ENCODE data around the gene MPST. TPM values are rescaled to one million over a fixed set of nuclear protein-coding genes. Genes with fewer than 3 reads are reported as not detected.

MPST gene
- polyA plus RNA-seq (2012; ENCODE audit: insufficient read depth, insufficient read length, low read depth): 113 TPM

DNA sequence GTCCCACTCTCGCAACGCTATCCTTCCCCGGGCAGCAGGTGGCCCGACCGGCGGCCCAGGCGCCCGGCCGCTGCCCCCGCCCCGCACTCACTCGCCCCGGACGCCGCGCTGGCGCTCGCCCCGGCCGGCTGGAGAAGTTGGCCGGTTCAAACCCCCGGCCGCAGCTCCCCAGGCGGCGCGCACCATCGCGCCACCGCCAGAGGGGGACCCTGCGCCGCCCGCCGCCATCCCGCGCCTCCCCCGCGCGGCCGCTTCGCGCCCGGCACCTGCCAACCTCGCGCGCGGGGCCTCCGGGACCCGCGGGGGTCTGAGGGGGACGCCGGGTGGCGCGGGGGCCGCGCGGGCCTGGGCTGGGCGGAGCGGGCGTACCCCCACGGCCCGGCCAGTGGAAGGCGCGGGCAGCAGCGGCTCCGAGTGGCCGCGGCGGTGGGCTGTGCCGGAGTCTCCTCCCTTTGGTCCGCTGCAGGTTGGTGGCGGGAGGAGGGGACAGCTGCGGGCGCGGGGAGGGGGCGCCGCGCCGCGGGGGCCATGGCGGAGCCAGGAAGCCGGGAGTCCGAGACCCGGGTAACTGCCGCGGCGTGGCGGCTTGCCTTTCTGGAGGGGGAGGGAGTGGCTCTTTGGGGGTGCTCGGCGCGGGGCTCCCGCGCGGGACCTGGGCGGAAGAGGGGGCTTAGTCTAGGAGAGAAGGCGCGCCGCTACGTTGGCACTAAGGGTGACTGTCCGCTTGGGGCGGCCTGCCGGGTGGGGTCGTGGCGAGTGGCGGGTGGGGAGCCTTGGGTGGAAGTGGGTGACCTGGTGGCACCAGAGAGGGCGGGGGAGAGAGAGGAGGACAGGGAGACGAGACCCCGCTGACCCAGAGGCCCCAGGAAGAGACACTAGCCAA is at the start of gene MPST, which contains the start of gene TST:
Gene MPST (plus strand): TSS at position 434 of the 883 bp plus-strand sequence. CDS start 95 bp downstream, at position 529.
Gene TST (minus strand): TSS at position 139 of the 883 bp plus-strand sequence. CDS start 715 bp downstream, outside the sequence.
- no peaks in the 10 kb centered on the region for H3K27me3 ChIP-seq
- peak; percentile 89 for DNase-seq
- H3K36me3 ChIP-seq: peaks cover 29% of the 10 kb centered on the region
- H3K4me3 ChIP-seq (ENCODE audit: low read depth, low read length): peak within 1 kb of the TSS; percentile 73
- peaks cover 6% of the 10 kb centered on the region for H3K4me1 ChIP-seq
- H3K9me3 ChIP-seq: no peaks in the 10 kb centered on the region
- TF ChIP-seq, protein P1, sequence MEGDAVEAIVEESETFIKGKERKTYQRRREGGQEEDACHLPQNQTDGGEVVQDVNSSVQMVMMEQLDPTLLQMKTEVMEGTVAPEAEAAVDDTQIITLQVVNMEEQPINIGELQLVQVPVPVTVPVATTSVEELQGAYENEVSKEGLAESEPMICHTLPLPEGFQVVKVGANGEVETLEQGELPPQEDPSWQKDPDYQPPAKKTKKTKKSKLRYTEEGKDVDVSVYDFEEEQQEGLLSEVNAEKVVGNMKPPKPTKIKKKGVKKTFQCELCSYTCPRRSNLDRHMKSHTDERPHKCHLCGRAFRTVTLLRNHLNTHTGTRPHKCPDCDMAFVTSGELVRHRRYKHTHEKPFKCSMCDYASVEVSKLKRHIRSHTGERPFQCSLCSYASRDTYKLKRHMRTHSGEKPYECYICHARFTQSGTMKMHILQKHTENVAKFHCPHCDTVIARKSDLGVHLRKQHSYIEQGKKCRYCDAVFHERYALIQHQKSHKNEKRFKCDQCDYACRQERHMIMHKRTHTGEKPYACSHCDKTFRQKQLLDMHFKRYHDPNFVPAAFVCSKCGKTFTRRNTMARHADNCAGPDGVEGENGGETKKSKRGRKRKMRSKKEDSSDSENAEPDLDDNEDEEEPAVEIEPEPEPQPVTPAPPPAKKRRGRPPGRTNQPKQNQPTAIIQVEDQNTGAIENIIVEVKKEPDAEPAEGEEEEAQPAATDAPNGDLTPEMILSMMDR (IDR thresholded peaks at IDR 0.05; ENCODE audit: low read depth, low read length): no peak; the same call in 1 of the 2 replicates

DNA sequence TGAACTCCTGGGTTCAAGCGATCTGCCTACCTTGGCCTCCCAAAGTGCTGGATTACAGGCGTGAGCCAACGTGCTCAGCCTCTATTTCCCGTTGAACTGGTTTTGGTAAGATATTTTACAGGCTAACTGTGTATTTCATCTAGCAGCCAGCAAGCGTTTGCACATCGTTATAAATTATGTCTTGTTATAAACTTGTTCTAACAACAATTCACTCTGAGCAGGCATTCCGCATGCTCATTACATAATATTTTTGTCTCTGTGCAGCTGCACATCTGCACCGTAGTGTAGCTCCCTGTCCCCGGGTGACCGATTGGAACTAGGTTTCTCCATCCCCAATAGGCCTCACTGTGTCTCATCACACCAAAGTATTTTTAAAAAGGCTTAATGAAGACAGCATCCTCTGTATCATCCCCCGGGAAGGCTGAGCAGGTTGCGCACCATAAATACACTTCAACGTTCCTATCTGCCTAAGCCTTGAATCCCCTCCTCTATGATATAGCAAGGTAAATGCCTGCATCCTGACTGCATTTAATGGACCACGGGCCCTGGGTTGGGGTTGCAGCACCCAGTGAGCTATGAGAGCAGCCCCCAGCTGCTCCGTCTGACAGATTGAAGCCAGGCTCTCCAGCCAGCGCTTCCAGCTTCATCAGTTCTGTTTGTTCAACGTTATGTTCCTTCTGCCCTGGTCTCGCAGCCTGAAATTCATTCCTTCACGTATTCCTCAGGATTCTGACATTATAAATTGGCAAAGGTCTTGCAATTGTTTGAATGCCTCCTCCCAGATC is 48.0 kb upstream of the MPST start:
- TF ChIP-seq, protein P1 (IDR thresholded peaks at IDR 0.05; ENCODE audit: low read depth, low read length): no peak
- Histone ChIP-seq H3K4me3 (ENCODE audit: low read depth, low read length) (no peak overlapping the region), H3K36me3 (no peaks in the 10 kb centered on the region), H3K27me3 (peaks cover 4% of the 10 kb centered on the region; the same call in 1 of the 2 replicates), H3K9me3 (no peaks in the 10 kb centered on the region), H3K4me1 (no peaks in the 10 kb centered on the region)
- no peak for DNase-seq

DNA sequence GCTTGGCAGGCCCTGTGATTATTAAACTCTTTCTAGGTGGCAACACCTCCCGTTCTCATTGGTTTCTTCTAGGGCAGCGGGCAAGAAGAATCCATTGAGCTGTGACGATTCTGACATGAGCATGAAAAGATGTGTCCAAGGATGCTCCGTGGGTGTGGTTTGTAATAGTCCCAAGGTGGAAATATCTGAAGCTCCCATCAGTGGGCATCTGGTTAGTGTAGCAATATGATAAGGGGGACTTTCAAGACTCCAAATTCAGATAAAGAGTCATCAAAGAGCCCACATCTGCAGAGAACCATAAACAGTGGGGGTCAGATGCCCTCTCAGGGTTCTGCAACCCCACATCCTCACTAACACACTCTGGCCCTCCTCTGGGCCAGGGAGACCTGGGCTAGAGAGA is 42.9 kb upstream of the MPST start:
- peaks cover 3% of the 10 kb centered on the region; the same call in 1 of the 2 replicates for H3K27me3 ChIP-seq
- H3K36me3 ChIP-seq: no peaks in the 10 kb centered on the region
- no peak overlapping the region for H3K4me3 ChIP-seq (ENCODE audit: low read depth, low read length)
- no peaks in the 10 kb centered on the region for H3K4me1 ChIP-seq
- DNase-seq: no peak
- TF ChIP-seq, protein P1 (IDR thresholded peaks at IDR 0.05; ENCODE audit: low read depth, low read length): no peak
- H3K9me3 ChIP-seq: no peaks in the 10 kb centered on the region

DNA sequence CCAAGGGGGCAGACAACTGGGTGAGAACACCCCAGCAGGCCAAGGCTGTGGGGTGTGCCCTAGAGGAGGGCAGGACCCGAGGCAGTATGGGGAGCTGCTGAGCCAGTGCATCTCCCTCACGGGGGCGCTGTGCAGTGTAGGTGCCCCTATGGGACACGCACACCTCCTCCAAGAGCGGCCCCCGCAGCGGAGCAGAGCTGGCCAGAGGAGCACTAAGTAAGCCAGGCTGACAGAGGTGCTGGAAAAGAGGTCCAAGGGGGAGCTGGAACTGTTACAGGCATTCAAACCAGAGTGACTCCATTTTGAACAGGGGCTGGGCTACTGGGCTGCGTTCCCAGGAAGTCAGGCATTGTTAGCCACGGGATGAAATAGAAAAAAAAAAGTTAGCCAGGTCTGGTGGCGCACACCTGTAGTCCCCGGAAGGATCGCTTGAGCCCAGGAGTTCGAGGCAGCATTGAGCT is 42.1 kb upstream of the MPST start:
- Histone ChIP-seq H3K4me3 (ENCODE audit: low read depth, low read length) (peak overlapping the region; percentile 55), H3K36me3 (no peaks in the 10 kb centered on the region), H3K27me3 (peaks cover 3% of the 10 kb centered on the region; the same call in 1 of the 2 replicates), H3K4me1 (no peaks in the 10 kb centered on the region), H3K9me3 (no peaks in the 10 kb centered on the region)
- peak; percentile 84 for DNase-seq
- TF ChIP-seq, protein P1 (IDR thresholded peaks at IDR 0.05; ENCODE audit: low read depth, low read length): peak; percentile 71

DNA sequence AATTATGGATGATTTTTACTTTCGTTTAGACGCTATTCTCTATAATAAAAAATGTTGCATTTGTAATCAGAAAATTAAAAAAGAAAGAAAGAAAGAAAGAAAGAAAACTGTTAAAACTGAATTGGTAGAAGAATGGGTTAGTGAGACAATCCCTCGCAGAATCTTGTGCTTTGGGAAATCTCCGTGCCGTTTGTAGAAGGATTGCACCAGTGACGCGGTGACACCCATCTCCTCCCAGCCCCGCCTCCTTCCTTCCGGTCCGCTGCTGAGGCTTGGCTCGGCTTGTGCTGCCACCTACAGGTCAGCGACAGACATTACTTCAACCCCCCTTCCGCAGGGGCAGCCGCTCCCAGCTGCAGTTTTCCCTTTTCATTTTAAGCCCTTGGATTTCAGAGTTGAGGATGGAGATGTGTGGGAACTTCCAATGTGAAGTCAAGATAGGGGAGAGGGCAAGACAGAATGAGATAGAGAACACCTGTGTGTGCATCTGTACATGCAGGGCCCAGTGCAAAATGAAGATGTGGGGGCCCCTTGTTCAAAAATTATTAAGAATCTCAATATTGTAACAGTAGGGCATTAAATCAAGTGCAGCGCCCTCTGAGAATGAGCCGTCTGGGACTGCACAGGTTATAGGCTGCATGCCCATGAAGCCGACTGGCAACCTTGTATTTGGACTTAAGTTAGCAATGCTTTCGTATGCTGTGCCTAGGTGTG is 41.4 kb upstream of the MPST start:
- TF ChIP-seq, protein P1 (IDR thresholded peaks at IDR 0.05; ENCODE audit: low read depth, low read length): peak; percentile 93
- H3K4me3 ChIP-seq (ENCODE audit: low read depth, low read length): peak overlapping the region; percentile 55
- no peaks in the 10 kb centered on the region for H3K36me3 ChIP-seq
- peaks cover 3% of the 10 kb centered on the region; the same call in 1 of the 2 replicates for H3K27me3 ChIP-seq
- no peaks in the 10 kb centered on the region for H3K9me3 ChIP-seq
- DNase-seq: peak; percentile 92
- no peaks in the 10 kb centered on the region for H3K4me1 ChIP-seq
